HG03432 (cell line): ENCODE results near the gene PET117.
"Not testable (repeated sequence)": the region's sequence is repeated elsewhere in the genome, so short reads cannot be mapped to it uniquely, and the experiment has no call there.

ENCODE experiments used
- ATAC-seq: cut with Tn5 transposase; IDR thresholded peaks from one replicate; pipeline ENCODE4 v1.9.1; 2021; ENCODE audit warnings: mild to moderate bottlenecking, moderate library complexity; ENCODE audit not compliant: unreplicated experiment

PET117 gene

DNA sequence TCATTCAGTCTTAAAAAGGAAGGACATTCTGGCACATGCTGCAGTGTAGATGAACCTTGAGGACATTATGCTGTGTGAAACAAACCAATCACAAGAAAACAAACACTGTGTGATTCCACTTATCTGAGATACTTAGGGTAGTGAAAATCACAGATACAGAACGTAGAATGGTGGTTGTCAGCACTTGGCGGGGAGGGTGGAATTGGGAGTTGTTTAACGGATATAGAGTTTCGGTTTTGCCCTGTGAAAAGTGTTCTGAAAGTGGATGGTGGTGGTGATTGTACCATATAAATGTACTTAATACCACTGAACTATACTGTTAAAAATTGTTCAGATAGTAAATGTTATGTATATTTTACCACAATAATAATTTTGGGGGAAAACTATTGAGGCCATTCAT is 18.4 kb downstream of the PET117 start:
- ATAC-seq, result no peak

GRCh38 chr20:18164356-18164755 is 26.7 kb downstream of the PET117 start:
- ATAC-seq, result no peak

- no peak for ATAC-seq
Measured at GRCh38 chr20:18165553-18165952, 27.9 kb downstream of the PET117 start.

- no peak for ATAC-seq
Measured at GRCh38 chr20:18166241-18166881, 28.7 kb downstream of the PET117 start.

- no peak for ATAC-seq
Measured at GRCh38 chr20:18166950-18167349, 29.3 kb downstream of the PET117 start.

- ATAC-seq, result no peak
Measured at GRCh38 chr20:18172379-18172778, 34.7 kb downstream of the PET117 start.

- no peak for ATAC-seq
Measured at GRCh38 chr20:18174906-18175683, 37.4 kb downstream of the PET117 start.

- ATAC-seq, result no peak
Measured at GRCh38 chr20:18176318-18176785, 38.7 kb downstream of the PET117 start.

DNA sequence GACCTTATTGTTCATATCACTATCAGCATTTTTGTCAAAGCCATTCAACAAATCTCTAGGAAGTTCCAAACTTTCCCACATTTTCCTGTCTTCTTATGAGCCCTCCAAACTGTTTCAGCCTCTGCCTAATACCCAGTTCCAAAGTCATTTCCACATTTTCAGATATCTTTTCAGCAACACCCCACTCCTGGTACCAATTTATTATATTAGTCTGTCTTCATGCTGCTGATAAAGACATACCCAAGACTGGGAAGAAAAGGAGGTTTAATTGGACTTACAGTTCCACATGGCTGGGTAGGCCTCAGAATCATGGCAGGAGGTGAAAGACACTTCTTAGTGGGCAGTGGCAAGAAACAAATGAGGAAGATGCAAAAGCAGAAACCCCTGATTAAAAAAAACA is 42.7 kb downstream of the PET117 start:
- not testable (repeated sequence) for ATAC-seq

GRCh38 chr20:18180815-18181214 is 43.2 kb downstream of the PET117 start:
- ATAC-seq, result no peak

DNA sequence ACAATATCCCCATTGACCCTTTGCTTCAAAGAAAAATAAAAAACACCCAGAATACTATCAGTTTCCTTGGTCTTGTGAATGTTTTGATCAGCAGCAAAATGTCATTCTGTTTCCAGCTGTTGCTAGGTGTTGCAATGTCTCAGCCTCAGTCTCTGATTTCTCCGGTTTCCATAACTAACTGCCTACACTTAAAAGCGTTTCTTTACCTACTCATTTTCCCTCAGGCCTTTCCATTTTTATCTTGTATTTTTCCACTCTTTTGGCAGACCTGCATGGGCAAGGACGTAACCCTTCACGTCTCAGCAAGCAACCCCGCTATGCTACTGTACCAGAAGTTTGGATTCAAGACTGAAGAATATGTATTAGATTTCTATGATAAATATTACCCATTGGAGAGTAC is 49.4 kb downstream of the PET117 start:
- no peak for ATAC-seq

DNA sequence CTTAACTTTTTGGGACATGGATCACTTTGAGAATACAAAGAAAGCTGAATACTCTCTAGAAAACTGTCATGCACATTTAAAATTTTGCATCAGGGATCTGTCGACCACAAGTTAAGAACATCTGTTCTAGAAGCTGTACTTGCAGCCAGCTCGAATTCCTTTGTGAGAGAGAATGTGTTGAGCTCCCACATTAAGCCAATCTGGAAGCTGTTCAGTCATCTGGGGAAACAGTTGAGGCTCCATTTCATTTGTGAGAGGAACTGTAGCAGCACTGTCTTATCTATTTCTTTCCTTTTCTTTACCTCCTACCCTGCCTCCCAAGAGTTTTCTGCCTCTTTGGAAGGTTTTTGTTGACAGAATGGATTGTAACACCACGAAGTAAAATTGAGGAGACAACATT is 50.8 kb downstream of the PET117 start:
- no peak for ATAC-seq

- ATAC-seq, result no peak
Measured at GRCh38 chr20:18190338-18191233, 52.9 kb downstream of the PET117 start.

- ATAC-seq, result no peak
Measured at GRCh38 chr20:18191306-18191705, 53.6 kb downstream of the PET117 start.
